HepG2 (cell line): ENCODE measurements around the gene ATF7IP. TPM values are rescaled to one million over a fixed set of nuclear protein-coding genes. Genes with fewer than 3 reads are reported as not detected.

ENCODE experiments used
- ATAC-seq: fragments of 200-7000 bp; cut with Tn5 transposase; 3 replicates; pipeline ENCODE4 v1.9.1; 2020; ENCODE audit warnings: mild to moderate bottlenecking, moderate library complexity
- BruUV-seq: library from RNA; stranded (reverse); fragments of 400-500 nt; replicated peaks from 2 replicates; lab custom pipeline; 2021; lab: Mats Ljungman, UMichigan
- CTCF ChIA-PET: fragments of 300-600 bp; formaldehyde crosslinking; extraction: SDS; loops from one replicate; lab custom pipeline; 2021; ENCODE audit warnings: low total read pairs, inconsistent platforms, low intra/inter-chr PET ratio; lab: Yijun Ruan, JAX
- POLR2A ChIA-PET: fragments of 350-600 bp; sonication (Branson Sonifier 250); formaldehyde crosslinking; loops from one replicate; lab custom pipeline; 2020; ENCODE audit warnings: antibody characterized with exemption, inconsistent platforms; lab: Yijun Ruan, JAX
- DNase-seq: peaks from one replicate; pipeline ENCODE4 v3.0.0-alpha.2; 2015; ENCODE audit warnings: low spot score
- FAIRE-seq: peaks from 3 replicates; lab custom pipeline; 2011; peaks lifted over from hg19 to GRCh38; lab: Jason Lieb, UNC
- H2AFZ ChIP-seq: one replicate; pipeline ENCODE4 v1.6.1; 2011; ENCODE audit warnings: low read length, inconsistent platforms
- H3K27ac ChIP-seq: fragments of 300-600 bp; 3 replicates; pipeline ENCODE4 v1.8.0; 2011; ENCODE audit warnings: mixed run types, mild to moderate bottlenecking, mixed read lengths, low read length, inconsistent platforms; ENCODE audit not compliant: insufficient read depth; ENCODE audit errors: extremely low read length
- H3K27me3 ChIP-seq, 2 experiments: fragments of 200-600 bp in 1 of 2; 2 replicates in 1 of 2; 3 replicates in 1 of 2; pipeline versions ENCODE4 v1.6.0 to v1.8.0; 2011; ENCODE audit warnings: low read length in 2 of 2, mild to moderate bottlenecking in 2 of 2, moderate library complexity in 2 of 2, inconsistent platforms in 1 of 2; ENCODE audit not compliant: insufficient read depth in 2 of 2, control insufficient read depth in 1 of 2
- H3K36me3 ChIP-seq, 2 experiments: fragments of 200-600 bp in 1 of 2; replicated peaks in 1 of 2; 2 replicates in 1 of 2; 3 replicates in 1 of 2; pipeline versions ENCODE4 v1.5.1 to v1.8.0; 2011; ENCODE audit warnings: low read length in 2 of 2, inconsistent platforms in 1 of 2; ENCODE audit not compliant: insufficient read depth in 2 of 2, control insufficient read depth in 1 of 2
- H3K4me1 ChIP-seq: 2 replicates; pipeline ENCODE4 v1.5.1; 2012; ENCODE audit warnings: low read length, inconsistent platforms; ENCODE audit not compliant: insufficient read depth
- H3K4me2 ChIP-seq: 2 replicates; pipeline ENCODE4 v1.6.0; 2011; ENCODE audit warnings: low read depth, low read length, inconsistent platforms
- H3K4me3 ChIP-seq, 3 experiments: fragments of 200-600 bp in 1 of 3; sonication (generic), shearing (Covaris generic) in 1 of 3; replicated peaks in 1 of 3; 2 replicates each; pipeline ENCODE4 v1.5.1; 2011 to 2016; ENCODE audit warnings: low read length in 3 of 3, inconsistent platforms in 2 of 3, low read depth in 2 of 3, mild to moderate bottlenecking in 2 of 3, control low read depth in 1 of 3, mixed read lengths in 1 of 3; ENCODE audit not compliant: insufficient read depth in 1 of 3
- H3K79me2 ChIP-seq: one replicate; pipeline ENCODE4 v1.6.1; 2011; ENCODE audit warnings: low read length, inconsistent platforms; ENCODE audit not compliant: insufficient read depth
- H3K9ac ChIP-seq: 2 replicates; pipeline ENCODE4 v1.6.0; 2011; ENCODE audit warnings: mild to moderate bottlenecking, low read depth, low read length, inconsistent platforms; ENCODE audit not compliant: insufficient read depth
- H3K9me3 ChIP-seq: 2 replicates; pipeline ENCODE4 v1.5.1; 2012; ENCODE audit warnings: mild to moderate bottlenecking, low read length
- H4K20me1 ChIP-seq: 2 replicates; pipeline ENCODE4 v1.6.0; 2011; ENCODE audit warnings: inconsistent platforms, mild to moderate bottlenecking, low read length, moderate library complexity; ENCODE audit not compliant: insufficient read depth
- HOXA5 ChIP-seq: sonication (generic); formaldehyde crosslinking; IDR thresholded peaks from 2 replicates; pipeline ENCODE4 v1.4.0; 2020; ENCODE audit warnings: missing genetic modification reagents
- KDM3A ChIP-seq: IDR thresholded peaks from 2 replicates; pipeline ENCODE4 v1.6.1; 2018; ENCODE audit warnings: low read depth, missing compliant biosample characterization
- NFE2L2 ChIP-seq: fragments of 150-350 bp; IDR thresholded peaks from 2 replicates; pipeline ENCODE4 v1.6.1; 2014; ENCODE audit warnings: low read length
- PPARG ChIP-seq: conservative IDR thresholded peaks from 2 replicates; pipeline ENCODE4 v1.6.1; 2016; ENCODE audit warnings: missing biosample characterization, missing genetic modification reagents
- SP4 ChIP-seq: sonication (generic); formaldehyde crosslinking; IDR thresholded peaks from 2 replicates; pipeline ENCODE4 v1.8.1; 2023; ENCODE audit warnings: mild to moderate bottlenecking, missing genetic modification reagents
- TMF1 ChIP-seq: sonication (generic); formaldehyde crosslinking; IDR thresholded peaks from 2 replicates; pipeline ENCODE4 v1.8.1; 2022; ENCODE audit warnings: low read depth, missing genetic modification reagents
- ZFP62 ChIP-seq: sonication (generic); formaldehyde crosslinking; IDR thresholded peaks from 2 replicates; pipeline ENCODE4 v1.4.0; 2020; ENCODE audit warnings: missing genetic modification reagents
- ZNF775 ChIP-seq: sonication (generic); formaldehyde crosslinking; IDR thresholded peaks from 2 replicates; pipeline ENCODE4 v1.4.0; 2020; ENCODE audit warnings: missing genetic modification reagents, mild to moderate bottlenecking, moderate library complexity, borderline replicate concordance
- WGBS: methylation state at CpG from one replicate; pipeline ENCODE4 v1.1.6; 2017; ENCODE audit warnings: low lambda C conversion rate; 5-methylcytosine and 5-hydroxymethylcytosine counted together
- in situ Hi-C: cut with HindIII; loops from 2 replicates; pipeline ENCODE4 v1.10.0; 2017; ENCODE audit warnings: low pct_unique_long_range_greater_than_20kb; ENCODE audit not compliant: extremely low pct_ligation_motif_present
- intact Hi-C: fragments of 100-400 bp; cut with micrococcal nuclease; formaldehyde crosslinking; loops from one replicate; pipeline ENCODE4 v1.10.0; 2022; ENCODE audit not compliant: unreplicated experiment
- polyA plus RNA-seq, 8 experiments: library from polyadenylated mRNA; depleted of rRNA in 3 of 8; stranded (reverse) in 7 of 8; unstranded in 1 of 8; fragments of >200 nt; fragmentation: Illumina TruSeq in 4 of 8; extraction: Trizol in 4 of 8; gene quantifications; 2 replicates each; pipeline versions ENCODE4 v1.2.1 to v1.2.3, GENCODE V29; 2011 to 2016; ENCODE audit warnings: low read depth in 4 of 8, missing spikeins in 1 of 8, mixed read lengths in 1 of 8; ENCODE audit not compliant: insufficient read depth in 1 of 8
- total RNA-seq, 5 experiments: library from RNA; depleted of rRNA; stranded (reverse); fragments of >200 nt; fragmentation: Illumina TruSeq; extraction: Trizol; gene quantifications; 2 replicates each; pipeline ENCODE4 v1.2.3, GENCODE V29; 2016; ENCODE audit warnings: low read depth in 1 of 5
- TF ChIP-seq, protein P1 (sequence below): sonication (generic); formaldehyde crosslinking; IDR thresholded peaks from 2 replicates; pipeline ENCODE4 v1.4.0; 2020; ENCODE audit warnings: mild to moderate bottlenecking, missing genetic modification reagents
- TF ChIP-seq, protein P2 (sequence below): sonication (generic); formaldehyde crosslinking; IDR thresholded peaks from 2 replicates; pipeline ENCODE4 v1.5.0; 2020; ENCODE audit warnings: mild to moderate bottlenecking, missing genetic modification reagents, moderate library complexity
- TF ChIP-seq, protein P3 (sequence below): sonication (generic); formaldehyde crosslinking; IDR thresholded peaks from 2 replicates; pipeline ENCODE4 v1.4.0; 2020; ENCODE audit warnings: mild to moderate bottlenecking, missing genetic modification reagents, borderline replicate concordance

The ATF7IP gene
- total and polyA plus RNA-seq, 2 of the 13 experiments (the other 11 are each of a cell fraction or from before 2014, with no cell fraction given), result 1.8 to 11.8 TPM

DNA sequence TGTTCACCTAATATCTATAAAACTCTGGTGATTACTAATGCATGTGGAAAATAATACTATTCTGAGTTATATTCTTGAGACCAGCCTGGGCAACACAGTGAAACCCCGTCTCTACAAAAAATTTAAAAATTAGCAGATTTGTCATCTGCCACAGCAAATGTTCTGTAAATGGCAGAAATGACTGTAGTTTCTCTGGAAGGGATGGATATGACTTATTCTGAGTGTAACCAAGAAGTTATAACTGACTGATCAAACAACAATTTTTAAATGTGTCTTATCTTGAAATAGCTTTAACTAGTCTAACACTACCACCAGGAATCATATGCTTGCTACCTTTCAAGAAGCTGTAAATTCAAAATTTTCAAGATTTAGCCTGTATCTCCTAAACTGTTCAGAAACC, 113.5 kb downstream of the ATF7IP start:
- in situ Hi-C loops (no loop called here), intact Hi-C loops (no loop called here)
- Histone ChIP-seq H3K4me3 (no peak overlapping the region), H3K36me3 (peaks cover 1 to 8% of the 10 kb centered on the region in 2 experiments; a peak in 3 of 5 replicates), H2AFZ (no peak overlapping the region), H4K20me1 (no peaks in the 10 kb centered on the region), H3K27ac (no peak overlapping the region), H3K79me2 (no peaks in the 10 kb centered on the region), H3K9me3 (peaks cover 20% of the 10 kb centered on the region), H3K27me3 (no peaks in the 10 kb centered on the region), H3K9ac (no peak overlapping the region), H3K4me1 (no peaks in the 10 kb centered on the region), H3K4me2 (no peak overlapping the region)
- WGBS, result 48% methylated on average over 1 of the region's 1 CpG
- no peak for DNase-seq
- ChIA-PET CTCF (no interaction called here), POLR2A (no interaction called here)
- BruUV-seq, result no TSS peak
- no peak for FAIRE-seq
- ATAC-seq, result no peak
- TF ChIP-seq ZFP62 (CRISPR knock-in tag) (no peak), TMF1 (CRISPR knock-in tag) (no peak), NFE2L2 (no peak), SP4 (CRISPR knock-in tag) (no peak), ZNF775 (CRISPR knock-in tag) (no peak), PPARG (CRISPR knock-in tag) (no peak), HOXA5 (CRISPR knock-in tag) (no peak), KDM3A (CRISPR knock-in tag) (no peak)
- TF ChIP-seq, protein P1, sequence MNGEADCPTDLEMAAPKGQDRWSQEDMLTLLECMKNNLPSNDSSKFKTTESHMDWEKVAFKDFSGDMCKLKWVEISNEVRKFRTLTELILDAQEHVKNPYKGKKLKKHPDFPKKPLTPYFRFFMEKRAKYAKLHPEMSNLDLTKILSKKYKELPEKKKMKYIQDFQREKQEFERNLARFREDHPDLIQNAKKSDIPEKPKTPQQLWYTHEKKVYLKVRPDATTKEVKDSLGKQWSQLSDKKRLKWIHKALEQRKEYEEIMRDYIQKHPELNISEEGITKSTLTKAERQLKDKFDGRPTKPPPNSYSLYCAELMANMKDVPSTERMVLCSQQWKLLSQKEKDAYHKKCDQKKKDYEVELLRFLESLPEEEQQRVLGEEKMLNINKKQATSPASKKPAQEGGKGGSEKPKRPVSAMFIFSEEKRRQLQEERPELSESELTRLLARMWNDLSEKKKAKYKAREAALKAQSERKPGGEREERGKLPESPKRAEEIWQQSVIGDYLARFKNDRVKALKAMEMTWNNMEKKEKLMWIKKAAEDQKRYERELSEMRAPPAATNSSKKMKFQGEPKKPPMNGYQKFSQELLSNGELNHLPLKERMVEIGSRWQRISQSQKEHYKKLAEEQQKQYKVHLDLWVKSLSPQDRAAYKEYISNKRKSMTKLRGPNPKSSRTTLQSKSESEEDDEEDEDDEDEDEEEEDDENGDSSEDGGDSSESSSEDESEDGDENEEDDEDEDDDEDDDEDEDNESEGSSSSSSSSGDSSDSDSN (CRISPR knock-in tag), result no peak
- TF ChIP-seq, protein P2, sequence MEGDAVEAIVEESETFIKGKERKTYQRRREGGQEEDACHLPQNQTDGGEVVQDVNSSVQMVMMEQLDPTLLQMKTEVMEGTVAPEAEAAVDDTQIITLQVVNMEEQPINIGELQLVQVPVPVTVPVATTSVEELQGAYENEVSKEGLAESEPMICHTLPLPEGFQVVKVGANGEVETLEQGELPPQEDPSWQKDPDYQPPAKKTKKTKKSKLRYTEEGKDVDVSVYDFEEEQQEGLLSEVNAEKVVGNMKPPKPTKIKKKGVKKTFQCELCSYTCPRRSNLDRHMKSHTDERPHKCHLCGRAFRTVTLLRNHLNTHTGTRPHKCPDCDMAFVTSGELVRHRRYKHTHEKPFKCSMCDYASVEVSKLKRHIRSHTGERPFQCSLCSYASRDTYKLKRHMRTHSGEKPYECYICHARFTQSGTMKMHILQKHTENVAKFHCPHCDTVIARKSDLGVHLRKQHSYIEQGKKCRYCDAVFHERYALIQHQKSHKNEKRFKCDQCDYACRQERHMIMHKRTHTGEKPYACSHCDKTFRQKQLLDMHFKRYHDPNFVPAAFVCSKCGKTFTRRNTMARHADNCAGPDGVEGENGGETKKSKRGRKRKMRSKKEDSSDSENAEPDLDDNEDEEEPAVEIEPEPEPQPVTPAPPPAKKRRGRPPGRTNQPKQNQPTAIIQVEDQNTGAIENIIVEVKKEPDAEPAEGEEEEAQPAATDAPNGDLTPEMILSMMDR (CRISPR knock-in tag), result no peak
- TF ChIP-seq, protein P3, sequence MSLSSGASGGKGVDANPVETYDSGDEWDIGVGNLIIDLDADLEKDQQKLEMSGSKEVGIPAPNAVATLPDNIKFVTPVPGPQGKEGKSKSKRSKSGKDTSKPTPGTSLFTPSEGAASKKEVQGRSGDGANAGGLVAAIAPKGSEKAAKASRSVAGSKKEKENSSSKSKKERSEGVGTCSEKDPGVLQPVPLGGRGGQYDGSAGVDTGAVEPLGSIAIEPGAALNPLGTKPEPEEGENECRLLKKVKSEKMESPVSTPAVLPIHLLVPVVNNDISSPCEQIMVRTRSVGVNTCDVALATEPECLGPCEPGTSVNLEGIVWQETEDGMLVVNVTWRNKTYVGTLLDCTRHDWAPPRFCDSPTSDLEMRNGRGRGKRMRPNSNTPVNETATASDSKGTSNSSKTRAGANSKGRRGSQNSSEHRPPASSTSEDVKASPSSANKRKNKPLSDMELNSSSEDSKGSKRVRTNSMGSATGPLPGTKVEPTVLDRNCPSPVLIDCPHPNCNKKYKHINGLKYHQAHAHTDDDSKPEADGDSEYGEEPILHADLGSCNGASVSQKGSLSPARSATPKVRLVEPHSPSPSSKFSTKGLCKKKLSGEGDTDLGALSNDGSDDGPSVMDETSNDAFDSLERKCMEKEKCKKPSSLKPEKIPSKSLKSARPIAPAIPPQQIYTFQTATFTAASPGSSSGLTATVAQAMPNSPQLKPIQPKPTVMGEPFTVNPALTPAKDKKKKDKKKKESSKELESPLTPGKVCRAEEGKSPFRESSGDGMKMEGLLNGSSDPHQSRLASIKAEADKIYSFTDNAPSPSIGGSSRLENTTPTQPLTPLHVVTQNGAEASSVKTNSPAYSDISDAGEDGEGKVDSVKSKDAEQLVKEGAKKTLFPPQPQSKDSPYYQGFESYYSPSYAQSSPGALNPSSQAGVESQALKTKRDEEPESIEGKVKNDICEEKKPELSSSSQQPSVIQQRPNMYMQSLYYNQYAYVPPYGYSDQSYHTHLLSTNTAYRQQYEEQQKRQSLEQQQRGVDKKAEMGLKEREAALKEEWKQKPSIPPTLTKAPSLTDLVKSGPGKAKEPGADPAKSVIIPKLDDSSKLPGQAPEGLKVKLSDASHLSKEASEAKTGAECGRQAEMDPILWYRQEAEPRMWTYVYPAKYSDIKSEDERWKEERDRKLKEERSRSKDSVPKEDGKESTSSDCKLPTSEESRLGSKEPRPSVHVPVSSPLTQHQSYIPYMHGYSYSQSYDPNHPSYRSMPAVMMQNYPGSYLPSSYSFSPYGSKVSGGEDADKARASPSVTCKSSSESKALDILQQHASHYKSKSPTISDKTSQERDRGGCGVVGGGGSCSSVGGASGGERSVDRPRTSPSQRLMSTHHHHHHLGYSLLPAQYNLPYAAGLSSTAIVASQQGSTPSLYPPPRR (CRISPR knock-in tag), result no peak
